Stimulated activated effector memory CD8-positive, alpha-beta T cell treated with anti-CD3 and anti-CD28 coated beads, Interleukin-12 subunit alpha, Interleukin-12 subunit beta, amount 100 ng/mL, for 72 hours (primary cell): ENCODE measurements around the gene DGKI.
A peak's percentile ranks its signal among the peaks of the same experiment; 100 is the strongest.
"Not testable (repeated sequence)": the region's sequence is repeated elsewhere in the genome, so short reads cannot be mapped to it uniquely, and the experiment has no call there.

Experiments used
- ATAC-seq: fragments of 150-1000 bp; cut with Tn5 transposase; 2 replicates; pipeline ENCODE4 v1.10.0; 2021
- DNase-seq, 2 donors: peaks; one replicate each; pipeline ENCODE4 v3.0.0; 2021 to 2022; ENCODE audit warnings: low spot score in 2 of 2
- H3K27ac Mint-ChIP-seq: one replicate; pipeline ENCODE4 v1.8.0; 2022; ENCODE audit warnings: mild to moderate bottlenecking, mixed read lengths
- H3K36me3 Mint-ChIP-seq: one replicate; pipeline ENCODE4 v1.8.0; 2022; ENCODE audit warnings: mild to moderate bottlenecking, mixed read lengths
- H3K4me1 Mint-ChIP-seq: one replicate; pipeline ENCODE4 v1.8.0; 2022; ENCODE audit warnings: mixed read lengths
- H3K4me3 Mint-ChIP-seq: one replicate; pipeline ENCODE4 v1.8.0; 2022; ENCODE audit warnings: mild to moderate bottlenecking, mixed read lengths
- H3K9me3 Mint-ChIP-seq: one replicate; pipeline ENCODE4 v1.8.0; 2022; ENCODE audit warnings: mixed read lengths

The DGKI gene

GRCh38 chr7:137852108-137852507 is 5.3 kb upstream of the DGKI start:
- no peaks in the 10 kb centered on the region for H3K36me3 Mint-ChIP-seq
- DNase-seq (no peak), ATAC-seq (no peak)
- peaks cover 5% of the 10 kb centered on the region for H3K4me1 Mint-ChIP-seq
- no peak overlapping the region for H3K27ac Mint-ChIP-seq
- peaks cover 2% of the 10 kb centered on the region for H3K9me3 Mint-ChIP-seq
- H3K4me3 Mint-ChIP-seq, result no peak overlapping the region

- Mint-ChIP-seq H3K27ac (no peak overlapping the region), H3K4me3 (no peak overlapping the region), H3K36me3 (no peaks in the 10 kb centered on the region), H3K9me3 (peaks cover 2% of the 10 kb centered on the region), H3K4me1 (peaks cover 6% of the 10 kb centered on the region)
- DNase-seq (no peak), ATAC-seq (peak; percentile 69)
Observed at GRCh38 chr7:137850972-137851945, 4.5 kb upstream of the DGKI start.

GRCh38 chr7:137850571-137850970 is 3.8 kb upstream of the DGKI start:
- Mint-ChIP-seq H3K4me3 (no peak overlapping the region), H3K9me3 (peaks cover 2% of the 10 kb centered on the region), H3K4me1 (peaks cover 12% of the 10 kb centered on the region), H3K36me3 (no peaks in the 10 kb centered on the region), H3K27ac (no peak overlapping the region)
- DNase-seq, result no peak
- ATAC-seq, result no peak

- DNase-seq, result no peak
- Mint-ChIP-seq H3K27ac (no peak overlapping the region), H3K4me3 (no peak overlapping the region), H3K4me1 (peaks cover 12% of the 10 kb centered on the region), H3K36me3 (no peaks in the 10 kb centered on the region), H3K9me3 (peaks cover 2% of the 10 kb centered on the region)
- ATAC-seq, result no peak
Observed at GRCh38 chr7:137848095-137848494, 1.3 kb upstream of the DGKI start.

GRCh38 chr7:137847568-137848050 is 835 bp upstream of the DGKI start:
- Mint-ChIP-seq H3K9me3 (peaks cover 2% of the 10 kb centered on the region), H3K27ac (no peak overlapping the region), H3K4me3 (peak overlapping the region; percentile 59), H3K4me1 (peaks cover 12% of the 10 kb centered on the region), H3K36me3 (no peaks in the 10 kb centered on the region)
- DNase-seq, result no peak
- no peak for ATAC-seq

GRCh38 chr7:137846549-137846826 is 286 bp downstream of the DGKI start:
- Mint-ChIP-seq H3K27ac (no peak overlapping the region), H3K4me1 (peaks cover 12% of the 10 kb centered on the region), H3K9me3 (peaks cover 2% of the 10 kb centered on the region), H3K4me3 (peak overlapping the region; percentile 59), H3K36me3 (no peaks in the 10 kb centered on the region)
- ATAC-seq (peak; percentile 36), DNase-seq (no peak)

GRCh38 chr7:137844677-137845425 is 1.9 kb downstream of the DGKI start:
- no peaks in the 10 kb centered on the region for H3K36me3 Mint-ChIP-seq
- no peak for DNase-seq
- H3K4me1 Mint-ChIP-seq, result peaks cover 12% of the 10 kb centered on the region
- H3K9me3 Mint-ChIP-seq, result peaks cover 2% of the 10 kb centered on the region
- no peak for ATAC-seq
- H3K27ac Mint-ChIP-seq, result no peak overlapping the region
- H3K4me3 Mint-ChIP-seq, result no peak overlapping the region

GRCh38 chr7:137839903-137840779 is 6.6 kb downstream of the DGKI start:
- no peaks in the 10 kb centered on the region for H3K4me1 Mint-ChIP-seq
- no peak overlapping the region for H3K4me3 Mint-ChIP-seq

GRCh38 chr7:137838706-137839315 is 8.0 kb downstream of the DGKI start:
- DNase-seq (peak in 1 of 2 donors; percentile 7), ATAC-seq (no peak)
- Mint-ChIP-seq H3K4me1 (no peaks in the 10 kb centered on the region), H3K4me3 (no peak overlapping the region), H3K9me3 (no peaks in the 10 kb centered on the region), H3K27ac (no peak overlapping the region), H3K36me3 (no peaks in the 10 kb centered on the region)

More at GRCh38 chr7:137839903-137840779, 6.6 kb downstream of the DGKI start:
- Mint-ChIP-seq H3K27ac (no peak overlapping the region), H3K36me3 (no peaks in the 10 kb centered on the region), H3K9me3 (no peaks in the 10 kb centered on the region)
- peak in 1 of 2 donors; percentile 23 for DNase-seq
- no peak for ATAC-seq

- H3K4me3 Mint-ChIP-seq, result no peak overlapping the region
- peaks cover 5% of the 10 kb centered on the region for H3K9me3 Mint-ChIP-seq
- H3K36me3 Mint-ChIP-seq, result no peaks in the 10 kb centered on the region
- H3K27ac Mint-ChIP-seq, result no peak overlapping the region
- no peaks in the 10 kb centered on the region for H3K4me1 Mint-ChIP-seq
- ATAC-seq, result no peak
- no peak for DNase-seq
Observed at GRCh38 chr7:137836541-137836940, 10.2 kb downstream of the DGKI start.

- H3K4me1 Mint-ChIP-seq, result no peaks in the 10 kb centered on the region
- H3K9me3 Mint-ChIP-seq, result peaks cover 5% of the 10 kb centered on the region
- no peaks in the 10 kb centered on the region for H3K36me3 Mint-ChIP-seq
- no peak overlapping the region for H3K27ac Mint-ChIP-seq
- H3K4me3 Mint-ChIP-seq, result no peak overlapping the region
- DNase-seq (no peak), ATAC-seq (no peak)
Observed at GRCh38 chr7:137836113-137836509, 10.7 kb downstream of the DGKI start.

- ATAC-seq (no peak), DNase-seq (no peak)
- no peaks in the 10 kb centered on the region for H3K4me1 Mint-ChIP-seq
Observed at GRCh38 chr7:137835486-137836112, 11.2 kb downstream of the DGKI start.

GRCh38 chr7:137834552-137834951 is 12.2 kb downstream of the DGKI start:
- Mint-ChIP-seq H3K27ac (no peak overlapping the region), H3K36me3 (no peaks in the 10 kb centered on the region), H3K9me3 (peaks cover 5% of the 10 kb centered on the region), H3K4me3 (no peak overlapping the region), H3K4me1 (no peaks in the 10 kb centered on the region)
- DNase-seq (no peak), ATAC-seq (no peak)

More at GRCh38 chr7:137835486-137836112, 11.2 kb downstream of the DGKI start:
- Mint-ChIP-seq H3K36me3 (no peaks in the 10 kb centered on the region), H3K27ac (no peak overlapping the region), H3K9me3 (peaks cover 5% of the 10 kb centered on the region), H3K4me3 (no peak overlapping the region)

GRCh38 chr7:137832990-137833389 is 13.8 kb downstream of the DGKI start:
- H3K36me3 Mint-ChIP-seq, H3K4me1 Mint-ChIP-seq, H3K4me3 Mint-ChIP-seq, H3K27ac Mint-ChIP-seq, H3K9me3 Mint-ChIP-seq, DNase-seq, ATAC-seq: not testable (repeated sequence)
